HT-29 (cell line): ENCODE data around the gene CNTN4. TPM values are rescaled to one million over a fixed set of nuclear protein-coding genes. Genes with fewer than 3 reads are reported as not detected.
A peak's percentile ranks its signal among the peaks of the same experiment; 100 is the strongest.

Experiments
- DNase-seq: peaks from one replicate; pipeline ENCODE4 v3.0.0-alpha.2; 2015; ENCODE audit warnings: low spot score
- total RNA-seq: library from RNA; depleted of rRNA; stranded (reverse); fragments of >200 nt; shearing (Covaris generic); gene quantifications from 2 replicates; pipeline ENCODE4 v1.2.3, GENCODE V29; 2014

Gene CNTN4
- total RNA-seq, 1 experiment from 2014 or later, result not detected

- DNase-seq, result no peak
Observed at GRCh38 chr3:2680236-2680635, 581.6 kb downstream of the CNTN4 start.

GRCh38 chr3:2684046-2684445 lies 585.4 kb downstream of the CNTN4 start:
- no peak for DNase-seq

- no peak for DNase-seq
Observed at GRCh38 chr3:2686816-2687502, 588.3 kb downstream of the CNTN4 start.

- no peak for DNase-seq
Observed at GRCh38 chr3:2697589-2697988, 598.9 kb downstream of the CNTN4 start.

- DNase-seq, result no peak
Observed at GRCh38 chr3:2701471-2701870, 602.8 kb downstream of the CNTN4 start.

GRCh38 chr3:2706144-2706835 lies 607.6 kb downstream of the CNTN4 start:
- DNase-seq, result no peak

GRCh38 chr3:2706836-2707210 lies 608.2 kb downstream of the CNTN4 start:
- DNase-seq, result no peak

GRCh38 chr3:2711081-2711480 lies 612.4 kb downstream of the CNTN4 start:
- no peak for DNase-seq

GRCh38 chr3:2713923-2714322 lies 615.3 kb downstream of the CNTN4 start:
- DNase-seq, result peak; percentile 2

GRCh38 chr3:2714834-2715233 lies 616.2 kb downstream of the CNTN4 start:
- DNase-seq, result no peak

GRCh38 chr3:2727101-2727500 lies 628.4 kb downstream of the CNTN4 start:
- DNase-seq, result no peak

GRCh38 chr3:2727610-2728318 lies 629.1 kb downstream of the CNTN4 start:
- no peak for DNase-seq

GRCh38 chr3:2731843-2732242 lies 633.2 kb downstream of the CNTN4 start:
- DNase-seq, result no peak

- no peak for DNase-seq
Observed at GRCh38 chr3:2735392-2735894, 636.8 kb downstream of the CNTN4 start.

- DNase-seq, result no peak
Observed at GRCh38 chr3:2741516-2741915, 642.9 kb downstream of the CNTN4 start.

- DNase-seq, result peak; percentile 12
Observed at GRCh38 chr3:2765002-2765579, 666.4 kb downstream of the CNTN4 start.

- no peak for DNase-seq
Observed at GRCh38 chr3:2770451-2770850, 671.8 kb downstream of the CNTN4 start.

- no peak for DNase-seq
Observed at GRCh38 chr3:2771193-2771592, 672.5 kb downstream of the CNTN4 start.

- DNase-seq, result no peak
Observed at GRCh38 chr3:2771741-2772140, 673.1 kb downstream of the CNTN4 start.

GRCh38 chr3:2772803-2773202 lies 674.1 kb downstream of the CNTN4 start:
- no peak for DNase-seq

- DNase-seq, result no peak
Observed at GRCh38 chr3:2774481-2775249, 676.0 kb downstream of the CNTN4 start.
